GM12878 (cell line): Measurements from ENCODE around the gene NDUFS6. TPM values are rescaled to one million over a fixed set of nuclear protein-coding genes. Genes with fewer than 3 reads are reported as not detected.

Experiments
- ATAC-seq: fragments of 200-7000 bp; cut with Tn5 transposase; 3 replicates; pipeline ENCODE4 v1.9.1; 2020; ENCODE audit warnings: mild to moderate bottlenecking, moderate library complexity
- BruUV-seq: library from RNA; stranded (reverse); fragments of 400-500 nt; replicated peaks from 2 replicates; lab custom pipeline; 2021; lab: Mats Ljungman, UMichigan
- CTCF ChIA-PET: fragments of 300-600 bp; sonication (Branson Sonifier 250); formaldehyde crosslinking; extraction: SDS; loops from one replicate; lab custom pipeline; 2021; ENCODE audit warnings: inconsistent platforms; lab: Yijun Ruan, JAX
- POLR2A ChIA-PET: fragments of 350-600 bp; formaldehyde crosslinking; extraction: SDS; loops from one replicate; lab custom pipeline; 2021; ENCODE audit warnings: inconsistent platforms; lab: Charles Lee
- RAD21 ChIA-PET: fragments of 300-600 bp; sonication (Branson Sonifier 250); formaldehyde crosslinking; loops from one replicate; lab custom pipeline; 2023; ENCODE audit warnings: antibody characterized with exemption; ENCODE audit not compliant: unreplicated experiment; lab: Charles Lee
- SMC1A ChIA-PET: fragments of 300-600 bp; sonication (Branson Sonifier 250); formaldehyde crosslinking; loops from one replicate; lab custom pipeline; 2023; ENCODE audit not compliant: unreplicated experiment, uncharacterized antibody; lab: Charles Lee
- DNase-seq: peaks from one replicate; pipeline ENCODE4 v3.0.0-alpha.2; 2011; ENCODE audit warnings: low read depth, low spot score
- FAIRE-seq: peaks from 3 replicates; lab custom pipeline; 2011; peaks lifted over from hg19 to GRCh38; lab: Jason Lieb, UNC
- H2AFZ ChIP-seq: 2 replicates; pipeline ENCODE4 v1.6.0; 2011; ENCODE audit warnings: low read depth, low read length, control low read depth; ENCODE audit not compliant: control insufficient read depth
- H3K27ac ChIP-seq: 2 replicates; pipeline ENCODE4 v1.5.1; 2011; ENCODE audit warnings: control low read depth; ENCODE audit not compliant: control insufficient read depth, insufficient read depth
- H3K27me3 ChIP-seq, 2 experiments: replicated peaks in 1 of 2; 2 replicates each; pipeline versions ENCODE4 v1.6.0 to v1.6.1; 2011; ENCODE audit warnings: low read length in 1 of 2; ENCODE audit not compliant: control insufficient read depth in 2 of 2, insufficient read depth in 2 of 2
- H3K36me3 ChIP-seq, 2 experiments: 2 replicates each; pipeline ENCODE4 v1.5.1; 2011; ENCODE audit warnings: low read length in 1 of 2; ENCODE audit not compliant: control insufficient read depth in 2 of 2, insufficient read depth in 2 of 2
- H3K4me1 ChIP-seq: 2 replicates; pipeline ENCODE4 v1.6.1; 2011; ENCODE audit warnings: mild to moderate bottlenecking, low read length, moderate library complexity, mixed read lengths; ENCODE audit not compliant: control insufficient read depth, insufficient read depth
- H3K4me2 ChIP-seq: 2 replicates; pipeline ENCODE4 v1.6.0; 2011; ENCODE audit warnings: control low read depth; ENCODE audit not compliant: control insufficient read depth, insufficient read depth
- H3K4me3 ChIP-seq: fragments of 200-600 bp; sonication (generic); 2 replicates; pipeline ENCODE4 v1.5.1; 2016
- H3K79me2 ChIP-seq: 2 replicates; pipeline ENCODE4 v1.6.0; 2011; ENCODE audit warnings: low read length; ENCODE audit not compliant: control insufficient read depth, insufficient read depth
- H3K9ac ChIP-seq: 2 replicates; pipeline ENCODE4 v1.8.0; 2011; ENCODE audit warnings: low read length, control low read depth, mixed read lengths; ENCODE audit not compliant: control insufficient read depth, insufficient read depth
- H3K9me3 ChIP-seq: replicated peaks from 3 replicates; pipeline ENCODE4 v1.5.1; 2011; ENCODE audit warnings: mild to moderate bottlenecking, low read length; ENCODE audit not compliant: control insufficient read depth, insufficient read depth
- H4K20me1 ChIP-seq: 2 replicates; pipeline ENCODE4 v1.6.0; 2011; ENCODE audit not compliant: control insufficient read depth, insufficient read depth
- BCL11A ChIP-seq: IDR thresholded peaks from 2 replicates; pipeline ENCODE4 v1.6.1; 2011; ENCODE audit warnings: low read depth, low read length
- CREM ChIP-seq: IDR thresholded peaks from 2 replicates; pipeline ENCODE4 v1.6.1; 2014; ENCODE audit warnings: antibody characterized with exemption, low read depth
- ETV6 ChIP-seq, 2 experiments: fragments of 450-650 bp in 1 of 2; IDR thresholded peaks in 1 of 2; conservative IDR thresholded peaks in 1 of 2; 2 replicates each; pipeline ENCODE4 v1.6.1; 2014; ENCODE audit warnings: antibody characterized with exemption in 1 of 2, borderline replicate concordance in 1 of 2, low read depth in 1 of 2, mild to moderate bottlenecking in 1 of 2, moderate library complexity in 1 of 2
- FOXK2 ChIP-seq: fragments of 450-650 bp; IDR thresholded peaks from 2 replicates; pipeline ENCODE4 v1.6.1; 2017; ENCODE audit warnings: mild to moderate bottlenecking, moderate library complexity
- KDM1A ChIP-seq: fragments of 200-600 bp; sonication (generic); IDR thresholded peaks from 2 replicates; pipeline ENCODE4 v1.6.1; 2016; ENCODE audit warnings: borderline replicate concordance
- NR2C1 ChIP-seq: fragments of 450-650 bp; IDR thresholded peaks from 2 replicates; pipeline ENCODE4 v1.6.1; 2017; ENCODE audit warnings: antibody characterized with exemption, mild to moderate bottlenecking, moderate library complexity
- PML ChIP-seq: IDR thresholded peaks from 2 replicates; pipeline ENCODE4 v1.6.1; 2012; ENCODE audit warnings: low read length, inconsistent platforms
- RAD21 ChIP-seq: IDR thresholded peaks from 2 replicates; pipeline ENCODE4 v1.6.1; 2011; ENCODE audit warnings: mild to moderate bottlenecking, low read depth, low read length, moderate library complexity; ENCODE audit not compliant: insufficient read depth
- USF2 ChIP-seq: IDR thresholded peaks from 2 replicates; pipeline ENCODE4 v1.6.1; 2011; ENCODE audit warnings: low read depth, low read length, improper control_type of control experiment, borderline replicate concordance
- ZNF217 ChIP-seq: fragments of 450-650 bp; IDR thresholded peaks from 2 replicates; pipeline ENCODE4 v1.6.1; 2017; ENCODE audit warnings: antibody characterized with exemption, mild to moderate bottlenecking
- WGBS: methylation state at CpG from one replicate; pipeline ENCODE4 v1.1.6; 2016; ENCODE audit warnings: low lambda C conversion rate; ENCODE audit not compliant: insufficient replicate concordance, insufficient coverage; ENCODE audit errors: missing lambda C conversion rate; 5-methylcytosine and 5-hydroxymethylcytosine counted together
- in situ Hi-C: fragments of 300-500 bp; cut with MboI; formaldehyde crosslinking; loops from 9 replicates; pipeline ENCODE4 v1.14.3; 2018; ENCODE audit warnings: mixed read lengths
- intact Hi-C: fragments of 100-400 bp; cut with micrococcal nuclease; formaldehyde crosslinking; loops from one replicate; pipeline ENCODE4 v1.14.2; 2022; ENCODE audit not compliant: unreplicated experiment
- polyA plus RNA-seq, 11 experiments: library from polyadenylated mRNA; depleted of rRNA in 4 of 11; unstranded in 6 of 11; stranded (reverse) in 5 of 11; fragments of >200 nt; fragmentation: Nextera tagmentation in 4 of 11; fragmentation: Illumina TruSeq in 1 of 11; extraction: Ambion mirVana in 4 of 11; extraction: Trizol in 1 of 11; gene quantifications; 1 replicate in 1 of 11; 2 replicates in 10 of 11; pipeline versions ENCODE4 v1.2.1 to v1.2.3, GENCODE V29; 2011 to 2016; ENCODE audit warnings: inconsistent platforms in 2 of 11, missing spikeins in 2 of 11, low read depth in 1 of 11
- total RNA-seq, 4 experiments: library from RNA; depleted of rRNA in 3 of 4; stranded (reverse); fragments of >200 nt in 3 of 4; fragmentation: Illumina TruSeq in 1 of 4; extraction: Trizol in 1 of 4; gene quantifications; 2 replicates each; pipeline versions ENCODE4 v1.2.1 to v1.2.3, GENCODE V29; 2013 to 2021
- TF ChIP-seq, protein P1 (sequence below): IDR thresholded peaks from 2 replicates; pipeline ENCODE4 v1.6.1; 2012; ENCODE audit warnings: low read length, inconsistent platforms
- TF ChIP-seq, protein P2 (sequence below): fragments of 450-650 bp; formaldehyde crosslinking; IDR thresholded peaks from 2 replicates; pipeline ENCODE4 v1.4.0; 2022; ENCODE audit warnings: mild to moderate bottlenecking, moderate library complexity
- TF ChIP-seq, protein P3 (sequence below): fragments of 450-650 bp; conservative IDR thresholded peaks from 2 replicates; pipeline ENCODE4 v1.6.1; 2017; ENCODE audit warnings: mild to moderate bottlenecking, moderate library complexity
- TF ChIP-seq, protein P4 (sequence below): IDR thresholded peaks from 2 replicates; pipeline ENCODE4 v1.6.1; 2012; ENCODE audit warnings: low read depth, low read length, improper control_type of control experiment
- TF ChIP-seq, protein P5 (sequence below): fragments of 150-350 bp; IDR thresholded peaks from 2 replicates; pipeline ENCODE4 v1.6.1; 2014; ENCODE audit warnings: mild to moderate bottlenecking, low read depth, low read length

The NDUFS6 gene
- total and polyA plus RNA-seq, 10 of the 15 experiments (the other 5 are each of a cell fraction or from before 2014, with no cell fraction given): 20.7 to 213 (median 58.3) TPM

GRCh38 chr5:1860949-1861348 lies 59.7 kb downstream of the NDUFS6 start:
- intact Hi-C loops: no loop called here
- Histone ChIP-seq H3K36me3 (no peaks in the 10 kb centered on the region), H3K4me2 (no peak overlapping the region), H3K79me2 (no peaks in the 10 kb centered on the region), H3K4me3 (no peak overlapping the region), H3K27me3 (no peaks in the 10 kb centered on the region; a peak in 1 of 4 replicates), H4K20me1 (no peaks in the 10 kb centered on the region), H2AFZ (no peak overlapping the region), H3K27ac (no peak overlapping the region), H3K9ac (no peak overlapping the region), H3K9me3 (no peaks in the 10 kb centered on the region), H3K4me1 (no peaks in the 10 kb centered on the region)
- POLR2A ChIA-PET: no interaction called here
- in situ Hi-C loops: no loop called here
- FAIRE-seq (no peak), ATAC-seq (no peak), DNase-seq (no peak)
- WGBS: 17% methylated on average over 7 of the region's 7 CpGs
- SMC1A ChIA-PET: no interaction called here
- CTCF ChIA-PET: interaction anchor here (0.6 kb wide), 1 partner anchor 632 kb away, joined by 3 read pairs; no protein-coding TSS in a partner anchor
- no TSS peak for BruUV-seq
- RAD21 ChIA-PET: no interaction called here
- no peak for TF ChIP-seq PML
- TF ChIP-seq BCL11A: no peak
- no peak for TF ChIP-seq CREM
- no peak for TF ChIP-seq RAD21
- TF ChIP-seq ETV6 (conservative IDR thresholded peaks at IDR 0.05 in 1 of 2, IDR thresholded peaks at IDR 0.05 in 1 of 2; ENCODE audit: borderline replicate concordance in 1 of 2, low read depth in 1 of 2): no peak
- TF ChIP-seq, protein P1, sequence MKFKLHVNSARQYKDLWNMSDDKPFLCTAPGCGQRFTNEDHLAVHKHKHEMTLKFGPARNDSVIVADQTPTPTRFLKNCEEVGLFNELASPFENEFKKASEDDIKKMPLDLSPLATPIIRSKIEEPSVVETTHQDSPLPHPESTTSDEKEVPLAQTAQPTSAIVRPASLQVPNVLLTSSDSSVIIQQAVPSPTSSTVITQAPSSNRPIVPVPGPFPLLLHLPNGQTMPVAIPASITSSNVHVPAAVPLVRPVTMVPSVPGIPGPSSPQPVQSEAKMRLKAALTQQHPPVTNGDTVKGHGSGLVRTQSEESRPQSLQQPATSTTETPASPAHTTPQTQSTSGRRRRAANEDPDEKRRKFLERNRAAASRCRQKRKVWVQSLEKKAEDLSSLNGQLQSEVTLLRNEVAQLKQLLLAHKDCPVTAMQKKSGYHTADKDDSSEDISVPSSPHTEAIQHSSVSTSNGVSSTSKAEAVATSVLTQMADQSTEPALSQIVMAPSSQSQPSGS: no peak
- no peak for TF ChIP-seq NR2C1
- TF ChIP-seq, protein P2, sequence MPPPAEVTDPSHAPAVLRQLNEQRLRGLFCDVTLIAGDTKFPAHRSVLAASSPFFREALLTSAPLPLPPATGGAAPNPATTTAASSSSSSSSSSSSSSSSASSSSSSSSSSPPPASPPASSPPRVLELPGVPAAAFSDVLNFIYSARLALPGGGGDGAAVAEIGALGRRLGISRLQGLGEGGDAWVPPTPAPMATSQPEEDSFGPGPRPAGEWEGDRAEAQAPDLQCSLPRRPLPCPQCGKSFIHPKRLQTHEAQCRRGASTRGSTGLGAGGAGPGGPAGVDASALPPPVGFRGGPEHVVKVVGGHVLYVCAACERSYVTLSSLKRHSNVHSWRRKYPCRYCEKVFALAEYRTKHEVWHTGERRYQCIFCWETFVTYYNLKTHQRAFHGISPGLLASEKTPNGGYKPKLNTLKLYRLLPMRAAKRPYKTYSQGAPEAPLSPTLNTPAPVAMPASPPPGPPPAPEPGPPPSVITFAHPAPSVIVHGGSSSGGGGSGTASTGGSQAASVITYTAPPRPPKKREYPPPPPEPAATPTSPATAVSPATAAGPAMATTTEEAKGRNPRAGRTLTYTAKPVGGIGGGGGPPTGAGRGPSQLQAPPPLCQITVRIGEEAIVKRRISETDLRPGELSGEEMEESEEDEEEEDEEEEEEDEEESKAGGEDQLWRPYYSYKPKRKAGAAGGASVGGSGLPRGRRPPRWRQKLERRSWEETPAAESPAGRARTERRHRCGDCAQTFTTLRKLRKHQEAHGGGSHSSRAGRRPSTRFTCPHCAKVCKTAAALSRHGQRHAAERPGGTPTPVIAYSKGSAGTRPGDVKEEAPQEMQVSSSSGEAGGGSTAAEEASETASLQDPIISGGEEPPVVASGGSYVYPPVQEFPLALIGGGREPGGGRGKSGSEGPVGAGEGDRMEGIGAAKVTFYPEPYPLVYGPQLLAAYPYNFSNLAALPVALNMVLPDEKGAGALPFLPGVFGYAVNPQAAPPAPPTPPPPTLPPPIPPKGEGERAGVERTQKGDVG (CRISPR knock-in tag): no peak
- TF ChIP-seq, protein P3, sequence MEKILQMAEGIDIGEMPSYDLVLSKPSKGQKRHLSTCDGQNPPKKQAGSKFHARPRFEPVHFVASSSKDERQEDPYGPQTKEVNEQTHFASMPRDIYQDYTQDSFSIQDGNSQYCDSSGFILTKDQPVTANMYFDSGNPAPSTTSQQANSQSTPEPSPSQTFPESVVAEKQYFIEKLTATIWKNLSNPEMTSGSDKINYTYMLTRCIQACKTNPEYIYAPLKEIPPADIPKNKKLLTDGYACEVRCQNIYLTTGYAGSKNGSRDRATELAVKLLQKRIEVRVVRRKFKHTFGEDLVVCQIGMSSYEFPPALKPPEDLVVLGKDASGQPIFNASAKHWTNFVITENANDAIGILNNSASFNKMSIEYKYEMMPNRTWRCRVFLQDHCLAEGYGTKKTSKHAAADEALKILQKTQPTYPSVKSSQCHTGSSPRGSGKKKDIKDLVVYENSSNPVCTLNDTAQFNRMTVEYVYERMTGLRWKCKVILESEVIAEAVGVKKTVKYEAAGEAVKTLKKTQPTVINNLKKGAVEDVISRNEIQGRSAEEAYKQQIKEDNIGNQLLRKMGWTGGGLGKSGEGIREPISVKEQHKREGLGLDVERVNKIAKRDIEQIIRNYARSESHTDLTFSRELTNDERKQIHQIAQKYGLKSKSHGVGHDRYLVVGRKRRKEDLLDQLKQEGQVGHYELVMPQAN: no peak
- TF ChIP-seq KDM1A: no peak
- no peak for TF ChIP-seq ZNF217
- TF ChIP-seq, protein P4, sequence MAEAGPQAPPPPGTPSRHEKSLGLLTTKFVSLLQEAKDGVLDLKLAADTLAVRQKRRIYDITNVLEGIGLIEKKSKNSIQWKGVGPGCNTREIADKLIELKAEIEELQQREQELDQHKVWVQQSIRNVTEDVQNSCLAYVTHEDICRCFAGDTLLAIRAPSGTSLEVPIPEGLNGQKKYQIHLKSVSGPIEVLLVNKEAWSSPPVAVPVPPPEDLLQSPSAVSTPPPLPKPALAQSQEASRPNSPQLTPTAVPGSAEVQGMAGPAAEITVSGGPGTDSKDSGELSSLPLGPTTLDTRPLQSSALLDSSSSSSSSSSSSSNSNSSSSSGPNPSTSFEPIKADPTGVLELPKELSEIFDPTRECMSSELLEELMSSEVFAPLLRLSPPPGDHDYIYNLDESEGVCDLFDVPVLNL: no peak
- no peak for TF ChIP-seq USF2
- TF ChIP-seq, protein P5, sequence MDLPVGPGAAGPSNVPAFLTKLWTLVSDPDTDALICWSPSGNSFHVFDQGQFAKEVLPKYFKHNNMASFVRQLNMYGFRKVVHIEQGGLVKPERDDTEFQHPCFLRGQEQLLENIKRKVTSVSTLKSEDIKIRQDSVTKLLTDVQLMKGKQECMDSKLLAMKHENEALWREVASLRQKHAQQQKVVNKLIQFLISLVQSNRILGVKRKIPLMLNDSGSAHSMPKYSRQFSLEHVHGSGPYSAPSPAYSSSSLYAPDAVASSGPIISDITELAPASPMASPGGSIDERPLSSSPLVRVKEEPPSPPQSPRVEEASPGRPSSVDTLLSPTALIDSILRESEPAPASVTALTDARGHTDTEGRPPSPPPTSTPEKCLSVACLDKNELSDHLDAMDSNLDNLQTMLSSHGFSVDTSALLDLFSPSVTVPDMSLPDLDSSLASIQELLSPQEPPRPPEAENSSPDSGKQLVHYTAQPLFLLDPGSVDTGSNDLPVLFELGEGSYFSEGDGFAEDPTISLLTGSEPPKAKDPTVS: no peak
- no peak for TF ChIP-seq FOXK2
